ENCODE measurements around the gene ZNF197. TPM values are rescaled to one million over a fixed set of nuclear protein-coding genes. Genes with fewer than 3 reads are reported as not detected.
"Not testable (repeated sequence)": the region's sequence is repeated elsewhere in the genome, so short reads cannot be mapped to it uniquely, and the experiment has no call there.

Gene ZNF197
- total RNA-seq, 1 experiment from 2014 or later, result 17.5 TPM

DNA sequence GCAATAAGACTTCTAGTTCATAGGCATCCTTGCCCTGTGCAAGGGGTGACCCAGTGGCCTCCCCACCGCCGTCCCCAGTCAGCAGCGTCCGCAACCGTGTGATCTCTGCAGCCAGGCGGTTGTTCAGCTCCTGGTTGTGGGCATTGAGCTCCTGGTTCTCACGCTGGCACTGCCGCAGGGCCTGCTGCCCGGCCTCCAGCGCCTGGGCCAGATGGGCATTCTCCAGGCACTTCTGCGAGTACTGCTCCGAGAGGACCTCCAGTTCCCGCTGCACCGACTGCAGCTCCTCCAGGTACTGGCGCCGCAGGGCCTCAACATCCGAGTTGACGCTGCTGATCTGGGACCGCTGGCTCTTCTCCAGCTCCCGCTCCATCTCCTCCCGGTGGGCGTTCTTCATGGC is 46.5 kb upstream of the ZNF197 start:
- not testable (repeated sequence) for H3K79me2 ChIP-seq (ENCODE audit: insufficient read depth, low read length); H2BK12ac ChIP-seq (ENCODE audit: insufficient read length, low read depth, low read length); H4K5ac ChIP-seq (ENCODE audit: insufficient read length, low read depth, low read length); H2AK5ac ChIP-seq (ENCODE audit: insufficient read length, low read length); H3K27me3 ChIP-seq (ENCODE audit: insufficient read depth, low read length); H4K20me1 ChIP-seq (ENCODE audit: control insufficient read depth, insufficient read depth, insufficient read length); H3K23me2 ChIP-seq (ENCODE audit: insufficient read length, low read depth, low read length, poor library complexity, severe bottlenecking); H3K4me2 ChIP-seq (ENCODE audit: insufficient read depth, insufficient read length, low read length); H2BK15ac ChIP-seq (ENCODE audit: low read depth, low read length); H4K8ac ChIP-seq (replicated peaks; ENCODE audit: insufficient read length, low read depth, low read length); H2BK20ac ChIP-seq (ENCODE audit: low read depth, low read length, poor library complexity, severe bottlenecking); H3K56ac ChIP-seq (ENCODE audit: insufficient read length, low read depth, low read length); H3K23ac ChIP-seq (ENCODE audit: insufficient read length, low read depth, low read length); H3K4me3 Mint-ChIP-seq; H3K27ac Mint-ChIP-seq; H3K4ac ChIP-seq (ENCODE audit: low read depth, low read length); H3K9me3 Mint-ChIP-seq; DNase-seq; H4K91ac ChIP-seq (ENCODE audit: insufficient read length, low read depth, low read length); H3K14ac ChIP-seq (ENCODE audit: insufficient read depth, low read length); H2BK5ac ChIP-seq (ENCODE audit: insufficient read length, low read length); H2BK120ac ChIP-seq (ENCODE audit: low read depth, low read length, poor library complexity, severe bottlenecking); H3K18ac ChIP-seq (ENCODE audit: insufficient read length, low read depth, low read length); H3K27me3 Mint-ChIP-seq (ENCODE audit: low read depth); H3K27ac ChIP-seq (ENCODE audit: insufficient read length, low read depth, low read length); H3T11ph ChIP-seq (ENCODE audit: low read length); H3K9me3 ChIP-seq (ENCODE audit: control insufficient read depth, low read depth, low read length); H3K4me1 Mint-ChIP-seq; H2AFZ ChIP-seq (ENCODE audit: low read length); H3K4me1 ChIP-seq (ENCODE audit: insufficient read depth, low read length); H3K9ac ChIP-seq (ENCODE audit: extremely low read depth, insufficient read length, low read length); H3K79me1 ChIP-seq (ENCODE audit: insufficient read depth, low read depth, low read length, poor library complexity, severe bottlenecking)
- H3K36me3 Mint-ChIP-seq (ENCODE audit: insufficient read depth in 1 of 3, low read depth in 3 of 3), result peaks cover 19 to 32% (median 19%) of the 10 kb centered on the region in 3 experiments
- WGBS (ENCODE audit: extremely low coverage, insufficient read length, low lambda C conversion rate), result no CpG with 5 or more reads among the region's 22 CpGs

DNA sequence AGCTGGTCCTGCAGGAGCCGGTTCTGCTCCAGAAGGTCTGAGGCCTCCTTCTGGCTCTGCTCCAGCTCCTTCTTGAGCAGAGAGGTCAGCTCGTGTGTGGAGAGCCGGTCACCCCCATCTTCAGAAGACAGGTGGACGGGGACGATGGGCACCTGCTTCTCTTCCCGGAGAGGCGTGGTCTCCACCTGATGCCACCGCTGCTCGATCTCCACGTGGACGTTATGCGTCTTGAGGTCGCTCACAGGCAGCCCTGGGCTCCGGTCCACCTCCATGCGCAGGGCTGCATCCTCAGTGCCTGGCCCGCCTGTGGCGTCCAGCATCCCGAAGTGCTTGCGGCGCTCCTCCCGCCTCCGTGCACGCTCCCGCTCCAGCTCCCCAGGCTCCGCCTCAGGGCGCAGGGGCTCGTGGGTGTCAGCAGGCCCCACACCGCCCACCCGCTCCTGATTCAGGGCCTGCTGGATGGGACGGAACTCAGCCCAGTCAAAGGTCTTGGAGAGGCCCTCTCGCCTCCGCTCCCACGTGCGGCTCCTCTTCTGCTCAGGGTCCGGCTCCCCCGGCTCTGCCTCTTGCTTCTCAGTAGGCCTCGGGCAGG is 45.8 kb upstream of the ZNF197 start:
- H3K27ac ChIP-seq (ENCODE audit: insufficient read length, low read depth, low read length); H3K79me2 ChIP-seq (ENCODE audit: insufficient read depth, low read length); H3K56ac ChIP-seq (ENCODE audit: insufficient read length, low read depth, low read length); H3K4me1 ChIP-seq (ENCODE audit: insufficient read depth, low read length); H3K79me1 ChIP-seq (ENCODE audit: insufficient read depth, low read depth, low read length, poor library complexity, severe bottlenecking); H3K9me3 ChIP-seq (ENCODE audit: control insufficient read depth, low read depth, low read length); H2BK5ac ChIP-seq (ENCODE audit: insufficient read length, low read length); H3K27me3 Mint-ChIP-seq (ENCODE audit: low read depth); H3K18ac ChIP-seq (ENCODE audit: insufficient read length, low read depth, low read length); H2AFZ ChIP-seq (ENCODE audit: low read length); H3K27me3 ChIP-seq (ENCODE audit: insufficient read depth, low read length); H3K9ac ChIP-seq (ENCODE audit: extremely low read depth, insufficient read length, low read length); H3K4me1 Mint-ChIP-seq; H4K91ac ChIP-seq (ENCODE audit: insufficient read length, low read depth, low read length); H2BK15ac ChIP-seq (ENCODE audit: low read depth, low read length); H3K4me2 ChIP-seq (ENCODE audit: insufficient read depth, insufficient read length, low read length); H4K5ac ChIP-seq (ENCODE audit: insufficient read length, low read depth, low read length); H3K27ac Mint-ChIP-seq; H3K23ac ChIP-seq (ENCODE audit: insufficient read length, low read depth, low read length); H2BK20ac ChIP-seq (ENCODE audit: low read depth, low read length, poor library complexity, severe bottlenecking); H2BK12ac ChIP-seq (ENCODE audit: insufficient read length, low read depth, low read length); H2AK5ac ChIP-seq (ENCODE audit: insufficient read length, low read length); H3K4ac ChIP-seq (ENCODE audit: low read depth, low read length); H3K14ac ChIP-seq (ENCODE audit: insufficient read depth, low read length); H3T11ph ChIP-seq (ENCODE audit: low read length); H2BK120ac ChIP-seq (ENCODE audit: low read depth, low read length, poor library complexity, severe bottlenecking); DNase-seq; H3K9me3 Mint-ChIP-seq; H3K23me2 ChIP-seq (ENCODE audit: insufficient read length, low read depth, low read length, poor library complexity, severe bottlenecking); H3K4me3 Mint-ChIP-seq; H4K20me1 ChIP-seq (ENCODE audit: control insufficient read depth, insufficient read depth, insufficient read length); H4K8ac ChIP-seq (replicated peaks; ENCODE audit: insufficient read length, low read depth, low read length): not testable (repeated sequence)
- WGBS (ENCODE audit: extremely low coverage, insufficient read length, low lambda C conversion rate), result no CpG with 5 or more reads among the region's 37 CpGs
- peaks cover 19 to 32% (median 19%) of the 10 kb centered on the region in 3 experiments for H3K36me3 Mint-ChIP-seq (ENCODE audit: insufficient read depth in 1 of 3, low read depth in 3 of 3)

Data from H9 (cell line).